HL-60 (cell line): ENCODE measurements around the gene RAB3A.

Source experiments
- DNase-seq, 2 experiments: peaks; one replicate each; pipeline ENCODE4 v3.0.0-alpha.2; 2010 to 2020; ENCODE audit warnings: low read depth in 1 of 2, low spot score in 1 of 2
- H3K27ac ChIP-seq: fragments of 250-450 bp; sonication (Bioruptor Pico); replicated peaks from 2 replicates; pipeline ENCODE4 v1.5.1; 2020; ENCODE audit warnings: mild to moderate bottlenecking, moderate library complexity
- H3K27me3 ChIP-seq: fragments of 250-450 bp; sonication (Bioruptor Pico); 2 replicates; pipeline ENCODE4 v1.5.1; 2021; ENCODE audit warnings: mild to moderate bottlenecking, moderate library complexity; ENCODE audit not compliant: insufficient read depth, poor library complexity, severe bottlenecking
- H3K4me3 ChIP-seq: replicated peaks from 2 replicates; pipeline ENCODE4 v1.5.1; 2011; ENCODE audit warnings: mild to moderate bottlenecking, control low read depth, low read length; ENCODE audit not compliant: insufficient read depth
- GABPA ChIP-seq: IDR thresholded peaks from 2 replicates; pipeline ENCODE4 v1.6.1; 2012; ENCODE audit warnings: low read depth
- POLR2AphosphoS5 ChIP-seq: IDR thresholded peaks from 2 replicates; pipeline ENCODE4 v1.6.1; 2012; ENCODE audit warnings: low read depth
- SPI1 ChIP-seq: IDR thresholded peaks from 2 replicates; pipeline ENCODE4 v1.6.1; 2012; ENCODE audit warnings: low read depth, mild to moderate bottlenecking, borderline replicate concordance
- TF ChIP-seq, protein P1 (sequence below): IDR thresholded peaks from 2 replicates; pipeline ENCODE4 v1.6.1; 2012; ENCODE audit warnings: low read depth; ENCODE audit not compliant: insufficient replicate concordance
- TF ChIP-seq, protein P2 (sequence below): IDR thresholded peaks from one replicate; pipeline ENCODE4 v1.5.1; 2011; ENCODE audit warnings: low read length, control low read depth, inconsistent platforms; ENCODE audit not compliant: insufficient read depth

Gene RAB3A

GRCh38 chr19:18194554-18195238 lies 9.1 kb downstream of the RAB3A start:
- Histone ChIP-seq H3K4me3 (0 out of 2 replicates have a peak overlapping the region, but pooled peaks have one; percentile 10), H3K27ac (peak overlapping the region; percentile 12; the same call in 1 of the 2 replicates), H3K27me3 (no peaks in the 10 kb centered on the region)
- TF ChIP-seq SPI1: no peak
- DNase-seq: peak; percentile 63 to 74

DNA sequence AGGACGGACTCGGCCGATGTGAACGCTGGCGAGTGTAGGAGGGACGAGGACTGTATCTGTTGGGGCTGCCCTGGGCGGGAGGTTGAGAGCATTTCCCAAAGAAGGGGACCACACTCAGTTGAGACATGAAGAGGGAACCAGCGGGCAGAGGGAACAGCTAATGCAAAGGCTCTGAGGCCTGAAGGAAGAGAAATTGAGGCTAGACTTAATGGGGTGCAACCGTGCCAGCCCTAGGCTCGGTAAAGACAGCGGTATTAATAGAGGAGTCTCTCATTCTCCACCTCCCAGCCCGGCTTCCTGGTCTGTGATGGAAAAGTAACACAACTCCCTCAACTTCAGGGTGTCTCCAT lies 9.7 kb downstream of the RAB3A start:
- Histone ChIP-seq H3K27ac (no peak overlapping the region), H3K4me3 (peak overlapping the region; percentile 95), H3K27me3 (no peaks in the 10 kb centered on the region)
- no peak for DNase-seq
- TF ChIP-seq GABPA: no peak
- TF ChIP-seq SPI1: no peak
- no peak for TF ChIP-seq POLR2AphosphoS5
- TF ChIP-seq, protein P1, sequence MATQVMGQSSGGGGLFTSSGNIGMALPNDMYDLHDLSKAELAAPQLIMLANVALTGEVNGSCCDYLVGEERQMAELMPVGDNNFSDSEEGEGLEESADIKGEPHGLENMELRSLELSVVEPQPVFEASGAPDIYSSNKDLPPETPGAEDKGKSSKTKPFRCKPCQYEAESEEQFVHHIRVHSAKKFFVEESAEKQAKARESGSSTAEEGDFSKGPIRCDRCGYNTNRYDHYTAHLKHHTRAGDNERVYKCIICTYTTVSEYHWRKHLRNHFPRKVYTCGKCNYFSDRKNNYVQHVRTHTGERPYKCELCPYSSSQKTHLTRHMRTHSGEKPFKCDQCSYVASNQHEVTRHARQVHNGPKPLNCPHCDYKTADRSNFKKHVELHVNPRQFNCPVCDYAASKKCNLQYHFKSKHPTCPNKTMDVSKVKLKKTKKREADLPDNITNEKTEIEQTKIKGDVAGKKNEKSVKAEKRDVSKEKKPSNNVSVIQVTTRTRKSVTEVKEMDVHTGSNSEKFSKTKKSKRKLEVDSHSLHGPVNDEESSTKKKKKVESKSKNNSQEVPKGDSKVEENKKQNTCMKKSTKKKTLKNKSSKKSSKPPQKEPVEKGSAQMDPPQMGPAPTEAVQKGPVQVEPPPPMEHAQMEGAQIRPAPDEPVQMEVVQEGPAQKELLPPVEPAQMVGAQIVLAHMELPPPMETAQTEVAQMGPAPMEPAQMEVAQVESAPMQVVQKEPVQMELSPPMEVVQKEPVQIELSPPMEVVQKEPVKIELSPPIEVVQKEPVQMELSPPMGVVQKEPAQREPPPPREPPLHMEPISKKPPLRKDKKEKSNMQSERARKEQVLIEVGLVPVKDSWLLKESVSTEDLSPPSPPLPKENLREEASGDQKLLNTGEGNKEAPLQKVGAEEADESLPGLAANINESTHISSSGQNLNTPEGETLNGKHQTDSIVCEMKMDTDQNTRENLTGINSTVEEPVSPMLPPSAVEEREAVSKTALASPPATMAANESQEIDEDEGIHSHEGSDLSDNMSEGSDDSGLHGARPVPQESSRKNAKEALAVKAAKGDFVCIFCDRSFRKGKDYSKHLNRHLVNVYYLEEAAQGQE: no peak
- TF ChIP-seq, protein P2, sequence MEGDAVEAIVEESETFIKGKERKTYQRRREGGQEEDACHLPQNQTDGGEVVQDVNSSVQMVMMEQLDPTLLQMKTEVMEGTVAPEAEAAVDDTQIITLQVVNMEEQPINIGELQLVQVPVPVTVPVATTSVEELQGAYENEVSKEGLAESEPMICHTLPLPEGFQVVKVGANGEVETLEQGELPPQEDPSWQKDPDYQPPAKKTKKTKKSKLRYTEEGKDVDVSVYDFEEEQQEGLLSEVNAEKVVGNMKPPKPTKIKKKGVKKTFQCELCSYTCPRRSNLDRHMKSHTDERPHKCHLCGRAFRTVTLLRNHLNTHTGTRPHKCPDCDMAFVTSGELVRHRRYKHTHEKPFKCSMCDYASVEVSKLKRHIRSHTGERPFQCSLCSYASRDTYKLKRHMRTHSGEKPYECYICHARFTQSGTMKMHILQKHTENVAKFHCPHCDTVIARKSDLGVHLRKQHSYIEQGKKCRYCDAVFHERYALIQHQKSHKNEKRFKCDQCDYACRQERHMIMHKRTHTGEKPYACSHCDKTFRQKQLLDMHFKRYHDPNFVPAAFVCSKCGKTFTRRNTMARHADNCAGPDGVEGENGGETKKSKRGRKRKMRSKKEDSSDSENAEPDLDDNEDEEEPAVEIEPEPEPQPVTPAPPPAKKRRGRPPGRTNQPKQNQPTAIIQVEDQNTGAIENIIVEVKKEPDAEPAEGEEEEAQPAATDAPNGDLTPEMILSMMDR: no peak

- peak overlapping the region; percentile 95 for H3K4me3 ChIP-seq
- DNase-seq: no peak
- H3K27ac ChIP-seq: peak overlapping the region; percentile 74
- H3K27me3 ChIP-seq: no peaks in the 10 kb centered on the region
- TF ChIP-seq GABPA (no peak), SPI1 (no peak), POLR2AphosphoS5 (no peak)
- TF ChIP-seq, protein P1: no peak
- TF ChIP-seq, protein P2: no peak
Observed at GRCh38 chr19:18193388-18194180, 10.3 kb downstream of the RAB3A start.

DNA sequence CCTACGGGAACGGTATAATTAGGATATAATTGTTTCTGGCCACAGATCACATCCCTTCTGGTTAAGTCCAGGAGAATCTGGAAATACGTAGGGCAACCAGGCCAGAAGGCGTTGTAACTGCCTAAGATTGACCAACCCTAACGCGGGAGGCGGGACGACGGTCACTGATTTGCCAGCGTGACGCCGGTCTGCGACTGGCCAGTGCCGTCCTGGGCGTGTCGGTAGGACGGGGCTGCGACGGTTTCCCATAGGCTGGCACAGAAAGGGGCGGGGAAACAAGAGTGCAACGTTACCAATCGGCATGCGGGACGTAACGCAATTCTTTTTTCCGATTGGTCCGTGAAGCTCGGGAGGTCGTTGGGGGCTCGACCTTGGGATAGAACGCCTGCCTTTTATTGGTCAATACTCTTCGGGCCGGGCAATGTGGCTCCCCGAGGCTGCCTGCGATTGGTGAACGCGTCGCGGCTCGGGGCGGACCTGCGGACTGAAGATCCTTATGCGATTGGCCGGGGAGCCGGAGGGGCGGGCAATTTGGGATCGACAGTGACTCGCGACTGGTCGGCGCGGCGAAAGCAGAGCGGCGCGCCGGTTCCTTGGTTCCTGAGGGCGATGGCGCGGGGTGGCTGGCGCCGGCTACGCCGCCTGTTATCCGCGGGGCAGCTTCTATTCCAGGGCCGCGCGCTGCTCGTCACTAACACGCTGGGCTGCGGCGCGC lies 11.0 kb downstream of the RAB3A start, which contains the start of gene MPV17L2:
TSS of gene MPV17L2 (plus strand) at position 546 of the 715 bp plus-strand sequence. CDS start at position 610, 64 bp downstream.
- H3K4me3 ChIP-seq: peak within 1 kb of the TSS; percentile 95
- peak; percentile 100 for DNase-seq
- H3K27me3 ChIP-seq: no peaks in the 10 kb centered on the region
- TF ChIP-seq, protein P2: no peak
- peak; percentile 11; the same call in 1 of the 2 replicates for TF ChIP-seq POLR2AphosphoS5
- peak within 1 kb of the TSS; percentile 74 for H3K27ac ChIP-seq
